ENCODE results near the gene DYNC2I2. TPM values are rescaled to one million over a fixed set of nuclear protein-coding genes. Genes with fewer than 3 reads are reported as not detected.
"Not testable (repeated sequence)": the region's sequence is repeated elsewhere in the genome, so short reads cannot be mapped to it uniquely, and the experiment has no call there.

DYNC2I2 gene
- total and polyA plus RNA-seq, 4 experiments from 2014 or later, result 1.7 to 4.6 (median 3.3) TPM

GRCh38 chr9:128648206-128648605, 8.4 kb downstream of the DYNC2I2 start:
- not testable (repeated sequence) for H3K4me3 ChIP-seq (ENCODE audit: low read length in 2 of 2); H3K4me1 ChIP-seq (ENCODE audit: insufficient read depth, low read length); H3K9me3 ChIP-seq (ENCODE audit: control insufficient read depth in 1 of 2, low read length in 2 of 2); H3K4me1 Mint-ChIP-seq; H3K9me3 Mint-ChIP-seq; H3K27me3 Mint-ChIP-seq; H3K27me3 ChIP-seq (ENCODE audit: insufficient read depth, low read length); H3K27ac Mint-ChIP-seq; H3K4me3 Mint-ChIP-seq; H3K36me3 ChIP-seq (ENCODE audit: insufficient read depth, low read length); H3K36me3 Mint-ChIP-seq; H3K27ac ChIP-seq (ENCODE audit: low read depth, low read length)
- ChIA-PET CTCF (ENCODE audit: partially characterized antibody) (interaction anchor here (1.0 to 2.2 kb wide), 10 partner anchors 9 to 289 kb away, joined by 3 to 10 read pairs (median 4); partner anchors contain the start of gene ENDOG), POLR2A (ENCODE audit: partially characterized antibody) (interaction anchor here (0.8 to 1.5 kb wide), 2 partner anchors 41 to 76 kb away, joined by 3 to 11 read pairs; partner anchors contain the start of genes SET and ZDHHC12)
- peak; percentile 58 to 66 (median 62) for DNase-seq
- intact Hi-C loops (cut with micrococcal nuclease), result loop anchor here (2.0 kb wide), 2 partner anchors 171 to 215 kb away; partner anchors contain the start of gene ENDOG

DNA sequence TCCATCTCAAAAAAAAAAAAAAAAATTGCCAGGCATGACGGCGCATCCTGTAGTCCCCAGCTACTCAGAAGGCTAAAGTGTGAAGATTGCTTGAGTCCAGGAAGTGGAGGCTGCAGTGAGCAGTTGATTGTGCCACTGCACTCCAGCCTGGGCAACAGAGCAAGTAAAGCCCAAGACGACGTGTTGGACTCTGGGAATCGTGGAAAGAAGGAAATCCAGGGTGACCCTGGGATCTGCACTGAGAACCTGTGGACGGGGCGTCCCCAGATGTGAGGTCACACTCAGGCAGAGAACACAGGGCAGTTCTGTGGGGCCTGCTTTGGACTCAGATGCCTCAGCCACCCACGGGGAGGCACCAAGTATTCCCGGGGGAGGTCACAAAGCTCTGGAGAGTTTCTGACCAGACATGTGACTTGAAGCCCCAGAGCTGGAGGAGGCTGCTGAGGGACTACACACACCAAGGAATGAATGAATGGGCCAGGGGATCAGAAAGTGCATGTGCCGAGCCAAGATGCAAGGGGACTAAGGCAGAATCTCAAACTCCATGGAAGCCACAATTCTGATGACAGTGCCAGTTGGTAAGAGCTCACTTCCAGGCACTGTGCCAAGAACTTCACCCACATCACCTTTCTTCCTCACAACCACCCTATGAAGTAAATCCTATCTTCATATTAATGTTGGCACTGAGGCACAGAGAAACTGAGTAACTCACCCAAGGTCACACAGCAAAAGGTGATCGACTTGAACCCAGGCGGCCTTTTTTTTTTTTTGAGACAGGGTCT, 12.9 kb downstream of the DYNC2I2 start:
- intact Hi-C loops (cut with micrococcal nuclease), result no loop called here
- Histone ChIP-seq H3K4me1 (ENCODE audit: insufficient read depth, low read length) (no peaks in the 10 kb centered on the region), H3K9me3 (ENCODE audit: control insufficient read depth in 1 of 2, low read length in 2 of 2) (no peaks in the 10 kb centered on the region), H3K27me3 (ENCODE audit: insufficient read depth, low read length) (no peaks in the 10 kb centered on the region), H3K36me3 (ENCODE audit: insufficient read depth, low read length) (no peaks in the 10 kb centered on the region), H3K27ac (ENCODE audit: low read depth, low read length) (no peak overlapping the region), H3K4me3 (ENCODE audit: low read length in 2 of 2) (no peak overlapping the region)
- no peak overlapping the region for H3K4me3 Mint-ChIP-seq
- H3K27me3 Mint-ChIP-seq, result no peaks in the 10 kb centered on the region
- CTCF ChIA-PET (ENCODE audit: partially characterized antibody), result interaction anchor here (1.7 kb wide), 1 partner anchor 31 kb away, joined by 3 read pairs; no protein-coding TSS in a partner anchor
- POLR2A ChIA-PET (ENCODE audit: partially characterized antibody), result no interaction called here
- no peak for DNase-seq
- H3K36me3 Mint-ChIP-seq, result no peaks in the 10 kb centered on the region
- H3K9me3 Mint-ChIP-seq, result peaks cover 0 to 1% (median 0%) of the 10 kb centered on the region in 8 donors
- peak overlapping the region in 1 of 7 donors; percentile 19 for H3K27ac Mint-ChIP-seq
- peaks cover 0 to 3% (median 0%) of the 10 kb centered on the region in 4 donors for H3K4me1 Mint-ChIP-seq

DNA sequence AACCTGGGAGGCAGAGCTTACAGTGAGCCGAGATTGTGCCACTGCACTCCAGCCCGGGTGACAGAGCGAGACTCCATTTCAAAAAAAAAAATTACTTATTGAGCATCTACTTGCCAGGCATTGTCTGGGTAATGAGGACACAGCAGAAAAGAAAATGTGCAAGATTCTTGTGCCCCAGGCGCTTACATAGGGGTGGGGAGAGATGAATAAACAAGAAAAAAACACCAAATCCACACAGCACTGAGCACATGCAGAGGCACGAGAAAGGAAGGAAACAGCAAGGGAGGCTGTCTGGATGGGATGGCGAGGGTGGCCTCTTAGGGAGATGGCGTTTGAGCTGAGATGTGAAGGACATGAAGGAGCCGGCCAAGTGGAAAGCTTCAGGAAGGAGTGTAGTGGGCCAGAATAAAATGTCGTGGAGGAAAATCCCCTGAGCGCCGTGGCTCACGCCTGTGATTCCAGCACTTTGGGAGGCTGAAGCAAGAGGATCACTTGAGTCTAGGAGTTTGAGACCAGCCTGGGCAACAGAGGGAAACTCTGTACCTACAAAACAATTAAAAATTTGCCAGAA, 13.9 kb downstream of the DYNC2I2 start:
- no peak for DNase-seq
- Mint-ChIP-seq H3K27ac (peak overlapping the region in 1 of 7 donors; percentile 76), H3K4me1 (peaks cover 0 to 3% (median under 1%) of the 10 kb centered on the region in 4 donors), H3K4me3 (no peak overlapping the region), H3K36me3 (no peaks in the 10 kb centered on the region), H3K27me3 (no peaks in the 10 kb centered on the region), H3K9me3 (peaks cover 0 to 1% (median 0%) of the 10 kb centered on the region in 8 donors)
- ChIA-PET CTCF (ENCODE audit: partially characterized antibody) (interaction anchor here (1.7 kb wide), 1 partner anchor 32 kb away, joined by 3 read pairs; no protein-coding TSS in a partner anchor), POLR2A (ENCODE audit: partially characterized antibody) (no interaction called here)
- no peak overlapping the region for H3K4me3 ChIP-seq (ENCODE audit: low read length in 2 of 2)
- H3K4me1 ChIP-seq (ENCODE audit: insufficient read depth, low read length), result no peaks in the 10 kb centered on the region
- H3K36me3 ChIP-seq (ENCODE audit: insufficient read depth, low read length), result no peaks in the 10 kb centered on the region
- no peak overlapping the region for H3K27ac ChIP-seq (ENCODE audit: low read depth, low read length)
- no peaks in the 10 kb centered on the region for H3K9me3 ChIP-seq (ENCODE audit: control insufficient read depth in 1 of 2, low read length in 2 of 2)
- no peaks in the 10 kb centered on the region for H3K27me3 ChIP-seq (ENCODE audit: insufficient read depth, low read length)
- intact Hi-C loops (cut with micrococcal nuclease), result no loop called here

DNA sequence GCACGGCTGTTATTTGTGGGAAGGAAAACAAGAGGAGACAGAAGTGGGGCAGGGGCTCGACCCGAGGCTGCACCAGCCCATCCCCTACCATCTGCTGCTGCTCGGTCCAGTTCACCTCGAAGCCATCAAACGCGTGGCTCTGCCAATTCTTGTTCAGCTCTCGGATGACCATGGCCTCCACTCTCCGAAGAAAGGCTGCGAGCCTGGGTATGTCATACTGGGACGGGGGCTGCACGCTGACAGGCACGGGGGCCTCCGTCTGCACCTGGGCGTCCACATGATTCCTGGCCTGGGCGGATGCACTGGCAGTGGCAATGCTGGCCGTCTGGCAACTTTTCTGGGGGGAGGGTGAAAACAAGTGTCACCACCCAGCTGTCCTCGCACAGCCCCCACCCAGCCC, 16.0 kb downstream of the DYNC2I2 start:
- Mint-ChIP-seq H3K27ac (peak overlapping the region in 1 of 7 donors; percentile 15), H3K4me1 (peaks cover 0 to 3% (median under 1%) of the 10 kb centered on the region in 4 donors), H3K9me3 (peaks cover 0 to 1% (median 0%) of the 10 kb centered on the region in 8 donors), H3K27me3 (no peaks in the 10 kb centered on the region), H3K4me3 (no peak overlapping the region), H3K36me3 (no peaks in the 10 kb centered on the region)
- no peaks in the 10 kb centered on the region for H3K4me1 ChIP-seq (ENCODE audit: insufficient read depth, low read length)
- intact Hi-C loops (cut with micrococcal nuclease), result no loop called here
- H3K9me3 ChIP-seq (ENCODE audit: control insufficient read depth in 1 of 2, low read length in 2 of 2), result no peaks in the 10 kb centered on the region
- no peak overlapping the region for H3K4me3 ChIP-seq (ENCODE audit: low read length in 2 of 2)
- H3K27me3 ChIP-seq (ENCODE audit: insufficient read depth, low read length), result no peaks in the 10 kb centered on the region
- POLR2A ChIA-PET (ENCODE audit: partially characterized antibody), result no interaction called here
- CTCF ChIA-PET (ENCODE audit: partially characterized antibody), result no interaction called here
- no peaks in the 10 kb centered on the region for H3K36me3 ChIP-seq (ENCODE audit: insufficient read depth, low read length)
- no peak overlapping the region for H3K27ac ChIP-seq (ENCODE audit: low read depth, low read length)
- no peak for DNase-seq

GRCh38 chr9:128638580-128638979, 18.1 kb downstream of the DYNC2I2 start:
- Mint-ChIP-seq H3K27me3 (no peaks in the 10 kb centered on the region), H3K4me3 (peak overlapping the region in 1 of 8 donors; percentile 1), H3K4me1 (peaks cover 0 to 1% (median 0%) of the 10 kb centered on the region in 4 donors), H3K36me3 (peaks cover under 1 to 4% of the 10 kb centered on the region in 2 donors), H3K27ac (peak overlapping the region in 2 of 7 donors; percentile 18 to 62), H3K9me3 (no peaks in the 10 kb centered on the region)
- no peak overlapping the region for H3K4me3 ChIP-seq (ENCODE audit: low read length in 2 of 2)
- intact Hi-C loops (cut with micrococcal nuclease), result no loop called here
- H3K27ac ChIP-seq (ENCODE audit: low read depth, low read length), result no peak overlapping the region
- H3K4me1 ChIP-seq (ENCODE audit: insufficient read depth, low read length), result no peaks in the 10 kb centered on the region
- POLR2A ChIA-PET (ENCODE audit: partially characterized antibody), result interaction anchor here (1.2 kb wide), 1 partner anchor 51 kb away, joined by 4 read pairs; no protein-coding TSS in a partner anchor
- no peaks in the 10 kb centered on the region for H3K27me3 ChIP-seq (ENCODE audit: insufficient read depth, low read length)
- H3K9me3 ChIP-seq (ENCODE audit: control insufficient read depth in 1 of 2, low read length in 2 of 2), result no peaks in the 10 kb centered on the region
- no peaks in the 10 kb centered on the region for H3K36me3 ChIP-seq (ENCODE audit: insufficient read depth, low read length)
- CTCF ChIA-PET (ENCODE audit: partially characterized antibody), result interaction anchor here (1.5 kb wide), 2 partner anchors 9 to 46 kb away, joined by 3 to 4 read pairs; no protein-coding TSS in a partner anchor
- DNase-seq, result no peak

DNA sequence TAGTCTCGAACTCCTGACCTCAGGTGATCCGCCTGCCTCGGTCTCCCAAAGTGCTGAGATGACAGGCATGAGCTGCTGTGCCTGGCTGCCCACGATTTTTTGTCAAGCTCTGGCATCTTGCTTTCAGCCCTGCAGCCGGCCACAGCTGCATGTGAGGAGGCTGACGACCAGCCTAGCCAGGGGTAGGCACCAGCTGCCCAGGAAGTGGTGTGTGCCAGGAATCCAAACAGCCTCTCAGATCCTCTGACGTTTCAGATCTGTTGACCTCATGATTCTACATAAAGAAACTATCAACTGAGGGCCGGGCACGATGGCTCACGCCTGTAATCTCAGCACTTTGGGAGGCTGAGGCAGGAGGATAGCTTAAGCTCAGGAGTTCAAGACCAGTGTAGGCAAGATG, 19.0 kb downstream of the DYNC2I2 start:
- H3K4me3 Mint-ChIP-seq, result no peak overlapping the region
- Histone ChIP-seq H3K27me3 (ENCODE audit: insufficient read depth, low read length) (no peaks in the 10 kb centered on the region), H3K4me3 (ENCODE audit: low read length in 2 of 2) (no peak overlapping the region), H3K4me1 (ENCODE audit: insufficient read depth, low read length) (no peaks in the 10 kb centered on the region), H3K9me3 (ENCODE audit: control insufficient read depth in 1 of 2, low read length in 2 of 2) (no peaks in the 10 kb centered on the region), H3K27ac (ENCODE audit: low read depth, low read length) (no peak overlapping the region), H3K36me3 (ENCODE audit: insufficient read depth, low read length) (peaks cover 9% of the 10 kb centered on the region)
- ChIA-PET POLR2A (ENCODE audit: partially characterized antibody) (interaction anchor here (0.7 kb wide), 1 partner anchor 87 kb away, joined by 3 read pairs; no protein-coding TSS in a partner anchor), CTCF (ENCODE audit: partially characterized antibody) (no interaction called here)
- H3K27ac Mint-ChIP-seq, result peak overlapping the region in 1 of 7 donors; percentile 48
- intact Hi-C loops (cut with micrococcal nuclease), result no loop called here
- peaks cover 0 to 1% (median 0%) of the 10 kb centered on the region in 8 donors for H3K9me3 Mint-ChIP-seq
- H3K27me3 Mint-ChIP-seq, result no peaks in the 10 kb centered on the region
- DNase-seq, result no peak
- H3K4me1 Mint-ChIP-seq, result peaks cover 0 to 1% (median 0%) of the 10 kb centered on the region in 4 donors
- H3K36me3 Mint-ChIP-seq, result peaks cover 8 to 13% of the 10 kb centered on the region in 2 donors

All from CD4-positive, alpha-beta memory T cell (primary cell).